GM12878 (cell line): ENCODE results near the gene VEGFB. TPM values are rescaled to one million over a fixed set of nuclear protein-coding genes. Genes with fewer than 3 reads are reported as not detected.

Experiments
- ATF2 ChIP-seq: IDR thresholded peaks from 2 replicates; pipeline ENCODE4 v1.6.1; 2012; ENCODE audit warnings: low read length, inconsistent platforms
- CEBPZ ChIP-seq: fragments of 150-350 bp; IDR thresholded peaks from 2 replicates; pipeline ENCODE4 v1.6.1; 2016; ENCODE audit warnings: low read depth, low read length
- E4F1 ChIP-seq: fragments of 450-650 bp; IDR thresholded peaks from 2 replicates; pipeline ENCODE4 v1.6.1; 2018; ENCODE audit warnings: borderline replicate concordance, mild to moderate bottlenecking; ENCODE audit not compliant: partially characterized antibody
- EED ChIP-seq: sonication (generic); IDR thresholded peaks from 2 replicates; pipeline ENCODE4 v1.6.1; 2016; ENCODE audit warnings: antibody characterized with exemption, low read depth
- IRF5 ChIP-seq: fragments of 450-650 bp; IDR thresholded peaks from 2 replicates; pipeline ENCODE4 v1.6.1; 2017; ENCODE audit warnings: borderline replicate concordance
- MTA2 ChIP-seq: fragments of 450-650 bp; IDR thresholded peaks from 2 replicates; pipeline ENCODE4 v1.6.1; 2016; ENCODE audit warnings: low read depth, mild to moderate bottlenecking, moderate library complexity
- REST ChIP-seq: IDR thresholded peaks from 2 replicates; pipeline ENCODE4 v1.6.1; 2012; ENCODE audit warnings: mild to moderate bottlenecking, low read depth, low read length
- SMARCA5 ChIP-seq: fragments of 450-650 bp; IDR thresholded peaks from 2 replicates; pipeline ENCODE4 v1.6.1; 2017; ENCODE audit warnings: mild to moderate bottlenecking
- STAT3 ChIP-seq: IDR thresholded peaks from 2 replicates; pipeline ENCODE4 v1.6.1; 2011; ENCODE audit warnings: low read depth, low read length, improper control_type of control experiment
- TAF1 ChIP-seq: IDR thresholded peaks from 2 replicates; pipeline ENCODE4 v1.6.1; 2011; ENCODE audit warnings: mild to moderate bottlenecking, low read depth, low read length, borderline replicate concordance
- ZNF592 ChIP-seq: fragments of 450-650 bp; IDR thresholded peaks from 2 replicates; pipeline ENCODE4 v1.6.1; 2017; ENCODE audit warnings: mild to moderate bottlenecking, moderate library complexity
- polyA plus RNA-seq, 11 experiments: library from polyadenylated mRNA; depleted of rRNA in 4 of 11; unstranded in 6 of 11; stranded (reverse) in 5 of 11; fragments of >200 nt; fragmentation: Nextera tagmentation in 4 of 11; fragmentation: Illumina TruSeq in 1 of 11; extraction: Ambion mirVana in 4 of 11; extraction: Trizol in 1 of 11; gene quantifications; 1 replicate in 1 of 11; 2 replicates in 10 of 11; pipeline versions ENCODE4 v1.2.1 to v1.2.3, GENCODE V29; 2011 to 2016; ENCODE audit warnings: inconsistent platforms in 2 of 11, missing spikeins in 2 of 11, low read depth in 1 of 11
- total RNA-seq, 4 experiments: library from RNA; depleted of rRNA in 3 of 4; stranded (reverse); fragments of >200 nt in 3 of 4; fragmentation: Illumina TruSeq in 1 of 4; extraction: Trizol in 1 of 4; gene quantifications; 2 replicates each; pipeline versions ENCODE4 v1.2.1 to v1.2.3, GENCODE V29; 2013 to 2021

The VEGFB gene
- total and polyA plus RNA-seq, 10 of the 15 experiments (the other 5 are each of a cell fraction or from before 2014, with no cell fraction given), result 7.0 to 75.8 (median 20.3) TPM

- peak; percentile 40 for TF ChIP-seq E4F1
- peak; percentile 45; the same call in 1 of the 2 replicates for TF ChIP-seq EED
- TF ChIP-seq REST, result no peak
- TF ChIP-seq SMARCA5, result no peak
- TF ChIP-seq TAF1, result peak; percentile 90; the same call in 1 of the 2 replicates
- no peak for TF ChIP-seq ZNF592
- TF ChIP-seq STAT3, result no peak
- TF ChIP-seq MTA2, result peak; percentile 52; the same call in 1 of the 2 replicates
- no peak for TF ChIP-seq IRF5
- no peak for TF ChIP-seq ATF2
- TF ChIP-seq CEBPZ, result no peak
Observed at GRCh38 chr11:64207256-64208085, 26.9 kb upstream of the VEGFB start (continued).
